IPS-18c (cell line): ENCODE results near the gene SCRT2.
A peak's percentile ranks its signal among the peaks of the same experiment; 100 is the strongest.
"Not testable (repeated sequence)": the region's sequence is repeated elsewhere in the genome, so short reads cannot be mapped to it uniquely, and the experiment has no call there.

Experiments
- H3K4me3 ChIP-seq: 2 replicates; pipeline ENCODE4 v1.7.0; 2013; ENCODE audit warnings: low read depth, mild to moderate bottlenecking, low read length, moderate library complexity; ENCODE audit not compliant: insufficient read depth
- H3K9me3 ChIP-seq: one replicate; pipeline ENCODE4 v1.6.1; 2013; ENCODE audit warnings: mild to moderate bottlenecking, low read length, moderate library complexity; ENCODE audit not compliant: control insufficient read depth, insufficient read depth

The SCRT2 gene

DNA sequence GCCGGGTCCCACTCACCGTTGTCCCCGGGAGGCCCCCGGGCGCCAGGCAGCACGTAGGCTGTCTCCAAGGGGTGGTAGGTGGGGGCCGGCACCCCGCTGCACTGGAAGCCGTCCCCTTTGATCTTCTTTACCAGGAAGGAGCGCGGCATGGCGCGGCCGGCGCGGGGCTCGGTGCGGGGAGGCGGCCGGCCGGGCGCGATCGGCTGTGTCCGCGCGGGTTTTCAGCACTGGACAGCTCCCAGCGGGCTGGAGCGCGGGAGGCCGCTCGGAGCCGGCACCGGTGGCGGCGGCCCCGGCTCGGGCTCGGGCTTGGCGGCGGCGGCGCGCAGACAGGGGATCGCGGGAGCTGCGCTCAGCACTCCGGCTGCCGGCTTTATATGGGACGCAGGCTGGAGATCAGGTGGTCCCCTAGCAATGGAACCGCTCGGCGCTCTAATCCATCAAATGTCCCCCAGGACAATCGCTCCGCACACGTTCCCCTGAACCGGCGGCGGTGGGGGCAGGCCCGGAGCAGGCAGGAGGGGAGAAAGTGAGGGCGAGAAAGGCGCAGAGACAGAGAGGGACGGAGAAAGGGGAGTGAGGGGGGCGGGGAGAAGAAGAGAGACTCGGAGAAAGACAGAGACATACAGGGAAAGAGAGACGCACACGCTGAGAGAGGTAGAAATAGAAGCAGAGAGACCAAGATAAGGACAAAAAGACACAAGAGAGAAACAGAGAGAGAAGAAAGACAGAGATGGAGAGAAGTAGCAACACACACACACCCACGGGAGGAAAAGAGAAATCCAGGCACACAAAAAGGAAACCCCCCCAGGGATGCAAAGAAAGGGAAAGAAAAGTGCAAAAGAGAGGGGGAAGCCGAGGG, at the start of gene SCRT2:
Gene SCRT2, minus strand, starts transcription at position 350 of the 862 bp plus-strand sequence. Its CDS starts 201 bp downstream, at position 149.
- Histone ChIP-seq H3K4me3 (peak within 1 kb of the TSS; percentile 74), H3K9me3 (no peaks in the 10 kb centered on the region)

DNA sequence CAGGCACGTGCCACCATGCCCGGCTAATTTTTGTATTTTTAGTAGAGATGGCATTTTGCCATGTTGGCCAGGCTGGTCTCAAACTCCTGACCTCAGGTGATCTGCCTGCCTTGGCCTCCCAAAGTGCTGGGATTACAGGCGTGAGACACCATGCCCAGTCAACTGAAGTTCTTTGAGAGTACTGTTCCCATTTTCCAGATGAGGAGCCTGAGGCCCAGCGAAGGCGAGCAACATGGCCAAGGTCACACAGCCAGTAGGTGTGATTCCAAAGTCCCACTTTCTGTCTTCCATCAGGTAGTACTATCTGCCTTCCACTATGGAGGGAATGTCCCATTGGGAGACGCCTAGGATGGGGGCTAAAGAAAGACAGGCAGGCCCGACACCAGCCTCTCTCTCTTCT, 49.2 kb upstream of the SCRT2 start:
- not testable (repeated sequence) for H3K4me3 ChIP-seq, H3K9me3 ChIP-seq

DNA sequence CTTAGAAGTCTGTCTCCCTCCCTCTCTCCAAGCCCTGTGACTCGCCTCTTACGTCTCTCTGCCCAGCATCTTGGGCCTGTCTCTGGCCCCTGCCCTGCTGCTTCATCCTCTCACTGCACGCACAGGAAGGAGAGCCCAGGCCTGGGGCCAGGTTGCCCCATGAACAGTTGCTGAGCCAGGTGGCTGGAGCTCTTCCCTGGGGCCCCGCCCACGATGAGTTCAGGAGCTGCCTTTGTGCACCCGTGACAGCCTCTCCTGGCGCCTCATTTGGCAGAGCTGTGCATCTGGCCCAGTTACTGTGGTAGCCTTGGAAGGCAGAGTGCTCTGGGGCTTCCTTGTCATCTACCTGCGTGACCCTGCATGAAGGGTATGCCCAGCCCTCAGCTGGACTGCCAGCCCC, 48.2 kb upstream of the SCRT2 start:
- Histone ChIP-seq H3K4me3 (no peak overlapping the region), H3K9me3 (no peaks in the 10 kb centered on the region)

DNA sequence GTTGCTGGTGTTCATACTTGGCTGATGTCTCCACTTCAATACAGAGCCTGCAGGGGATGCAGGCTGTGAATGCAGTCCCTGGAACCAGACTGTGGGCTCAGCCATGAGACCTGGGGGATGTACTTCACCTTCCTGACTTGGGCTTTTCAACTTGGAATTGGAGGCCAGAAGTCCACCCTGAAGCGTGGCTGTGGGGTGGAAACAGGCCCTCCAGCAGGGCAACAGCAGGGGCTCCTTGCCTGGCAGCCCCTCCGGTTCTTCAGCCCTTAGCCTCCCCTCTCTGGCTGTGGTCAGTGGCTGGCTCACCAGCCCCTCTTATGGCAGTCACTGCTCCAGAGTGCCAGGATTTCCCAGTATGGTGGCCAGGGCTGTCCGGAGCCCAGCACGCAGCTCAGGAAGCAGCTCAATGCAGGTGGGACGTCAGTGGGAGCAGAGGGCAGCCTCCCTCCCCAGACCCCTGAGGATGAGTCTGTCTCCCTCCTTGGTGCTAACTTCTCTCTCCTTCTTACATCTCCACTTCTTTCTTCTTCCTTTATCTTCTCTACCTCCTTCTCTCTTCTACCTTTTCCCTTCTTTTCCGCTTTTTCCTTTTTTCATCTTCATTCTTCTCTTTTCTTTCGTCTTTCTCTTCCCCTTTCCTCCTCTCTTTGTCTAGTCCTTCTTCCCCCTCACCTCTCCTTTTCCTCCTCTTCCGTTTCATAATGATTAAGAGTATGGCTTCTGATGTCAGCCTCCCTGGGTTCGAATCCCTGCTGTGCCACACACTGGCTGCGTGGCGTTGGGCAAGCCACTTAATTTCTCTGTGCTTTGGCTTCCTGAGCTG, 47.4 kb upstream of the SCRT2 start:
- Histone ChIP-seq H3K9me3 (no peaks in the 10 kb centered on the region), H3K4me3 (no peak overlapping the region)

DNA sequence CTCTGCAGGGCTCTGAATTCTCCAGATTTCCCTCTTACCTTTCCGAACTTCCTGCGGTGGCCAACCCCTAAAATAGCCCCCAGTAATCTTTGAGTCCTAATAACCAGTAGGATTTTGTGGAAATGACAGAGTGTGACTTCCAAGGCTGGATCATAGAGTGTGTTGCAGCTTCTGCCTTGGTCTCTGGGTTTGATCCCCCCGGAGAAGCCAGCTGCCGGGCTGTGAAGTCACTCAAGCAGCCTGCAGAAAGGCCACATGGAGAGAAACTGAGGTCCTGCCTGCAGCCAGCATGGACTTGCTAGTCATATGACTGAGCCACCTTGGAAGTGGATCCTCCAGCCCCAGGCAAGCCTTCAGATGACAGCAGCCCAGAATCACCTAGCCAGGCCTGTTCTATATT, 46.3 kb upstream of the SCRT2 start:
- Histone ChIP-seq H3K4me3 (no peak overlapping the region), H3K9me3 (no peaks in the 10 kb centered on the region)

DNA sequence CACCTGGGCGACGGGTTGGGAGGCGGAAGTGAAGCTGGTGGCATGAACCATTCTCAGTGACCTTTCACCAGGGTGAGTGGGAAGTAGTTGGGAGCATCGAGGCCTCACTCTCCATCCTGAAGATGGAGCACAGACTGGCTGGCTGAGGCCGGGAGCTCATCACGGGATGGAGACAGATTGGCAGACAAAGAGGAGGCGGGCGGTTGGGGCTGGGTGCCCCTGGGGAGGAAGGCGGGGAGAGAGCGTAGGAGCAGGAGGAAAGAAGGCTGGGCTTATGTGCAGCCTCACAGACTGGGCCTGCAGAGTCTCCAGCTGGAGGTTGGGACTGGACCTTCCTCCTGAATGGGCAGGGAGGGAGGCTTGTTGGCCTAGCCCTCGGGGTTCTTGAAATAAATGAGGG, 44.2 kb upstream of the SCRT2 start:
- H3K9me3 ChIP-seq: no peaks in the 10 kb centered on the region

DNA sequence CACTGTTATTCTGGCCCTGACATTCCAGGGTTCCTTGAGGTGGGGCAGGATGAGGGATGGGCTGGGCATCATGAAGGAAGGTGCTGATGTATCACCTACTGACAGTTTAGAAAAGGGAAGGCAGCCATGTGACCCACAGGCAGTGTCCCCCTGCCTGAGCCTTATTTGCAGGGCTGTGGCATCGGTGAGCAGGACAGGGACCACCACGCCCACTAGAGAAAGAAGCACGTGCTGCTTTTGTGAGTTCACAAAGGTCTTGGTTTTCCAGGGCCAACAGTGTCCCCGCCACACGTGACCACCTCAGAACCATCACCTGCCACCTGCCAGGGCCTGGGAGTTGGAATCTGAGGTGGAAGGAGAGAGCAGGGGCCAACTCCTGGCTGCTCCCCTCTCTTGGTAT, 43.5 kb upstream of the SCRT2 start:
- H3K9me3 ChIP-seq: no peaks in the 10 kb centered on the region
- no peak overlapping the region for H3K4me3 ChIP-seq

More for the DNA sequence above, 44.2 kb upstream of the SCRT2 start:
- H3K4me3 ChIP-seq: no peak overlapping the region

DNA sequence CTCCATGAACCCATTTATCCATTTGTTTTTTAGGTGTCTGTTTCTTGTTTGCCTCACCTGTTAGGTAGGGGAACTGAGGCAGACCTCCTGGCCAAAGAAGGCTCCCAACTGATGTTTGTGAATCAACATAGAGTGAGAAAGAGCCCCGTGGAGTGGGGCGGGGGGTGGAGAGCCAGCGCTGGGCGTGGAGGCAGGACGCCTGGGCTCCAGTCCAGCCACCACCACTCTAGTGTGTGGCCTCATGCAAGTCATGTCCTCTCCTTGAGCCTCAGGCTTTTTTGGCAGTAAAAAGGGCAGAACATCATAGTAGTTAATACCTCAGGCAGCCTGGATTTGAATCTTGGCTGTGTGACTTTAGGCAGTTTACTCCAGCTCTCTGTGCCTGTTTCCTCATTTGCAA, 42.2 kb upstream of the SCRT2 start:
- H3K4me3 ChIP-seq: no peak overlapping the region

DNA sequence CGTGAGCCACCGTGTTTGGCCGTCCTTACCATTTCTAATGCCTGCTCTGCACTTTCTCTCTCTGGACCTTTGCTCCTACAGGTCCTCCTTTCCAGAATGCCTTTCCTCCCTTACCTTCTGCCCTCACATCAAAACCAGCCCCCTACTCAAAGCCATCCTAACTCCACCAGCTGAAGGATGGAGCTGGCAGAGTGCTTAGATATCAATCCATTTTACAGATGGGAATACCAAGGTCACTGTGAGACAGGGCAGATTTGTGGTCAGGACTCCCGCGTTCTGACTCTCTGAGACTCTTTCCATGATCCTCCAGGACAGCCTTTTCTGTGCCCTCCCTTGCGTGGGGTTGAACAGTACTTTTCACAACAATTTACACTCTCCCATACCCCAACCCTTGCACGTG, 41.7 kb upstream of the SCRT2 start:
- Histone ChIP-seq H3K4me3 (no peak overlapping the region), H3K9me3 (no peaks in the 10 kb centered on the region)

More for the DNA sequence above, 42.2 kb upstream of the SCRT2 start:
- no peaks in the 10 kb centered on the region for H3K9me3 ChIP-seq

DNA sequence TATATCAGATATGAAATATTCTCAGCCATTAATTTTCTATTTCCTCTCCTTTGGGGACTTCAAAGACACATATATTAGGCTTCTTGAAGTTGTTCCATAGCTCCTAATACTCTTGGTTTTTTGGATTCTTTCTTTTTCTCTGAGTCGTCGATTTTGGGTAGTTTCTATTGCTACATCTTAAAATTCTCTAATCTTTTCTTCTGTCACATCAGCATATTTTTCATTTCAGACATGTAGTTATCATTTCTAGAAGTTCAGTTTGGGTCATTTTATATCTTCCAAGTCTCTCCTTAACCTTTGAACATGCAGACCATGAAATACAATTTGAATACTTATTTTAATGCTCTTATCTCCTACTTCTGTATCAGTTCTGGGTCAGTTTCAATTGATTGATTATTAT, 38.9 kb upstream of the SCRT2 start:
- no peak overlapping the region for H3K4me3 ChIP-seq
- H3K9me3 ChIP-seq: no peaks in the 10 kb centered on the region

DNA sequence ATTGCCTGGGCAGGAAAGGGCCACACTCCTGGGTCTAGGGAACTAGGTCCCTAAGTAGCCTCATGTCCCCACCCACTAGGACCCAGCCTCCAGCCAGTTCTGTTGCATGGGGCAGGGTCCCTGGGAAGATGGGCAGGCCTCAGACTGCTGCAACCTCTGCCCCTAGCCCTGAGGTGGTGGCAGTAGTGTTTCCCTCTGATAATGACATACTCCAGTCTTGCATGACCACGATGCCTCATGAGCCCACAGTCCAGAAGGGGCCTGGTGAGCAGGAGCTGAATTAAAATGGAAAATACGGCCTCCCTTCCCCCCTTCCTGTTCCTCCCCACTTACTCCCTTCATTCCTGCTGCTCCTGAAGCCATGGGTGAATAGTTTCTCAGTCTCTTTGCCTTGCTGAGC, 36.0 kb upstream of the SCRT2 start:
- peaks cover 5% of the 10 kb centered on the region for H3K9me3 ChIP-seq
- H3K4me3 ChIP-seq: no peak overlapping the region

DNA sequence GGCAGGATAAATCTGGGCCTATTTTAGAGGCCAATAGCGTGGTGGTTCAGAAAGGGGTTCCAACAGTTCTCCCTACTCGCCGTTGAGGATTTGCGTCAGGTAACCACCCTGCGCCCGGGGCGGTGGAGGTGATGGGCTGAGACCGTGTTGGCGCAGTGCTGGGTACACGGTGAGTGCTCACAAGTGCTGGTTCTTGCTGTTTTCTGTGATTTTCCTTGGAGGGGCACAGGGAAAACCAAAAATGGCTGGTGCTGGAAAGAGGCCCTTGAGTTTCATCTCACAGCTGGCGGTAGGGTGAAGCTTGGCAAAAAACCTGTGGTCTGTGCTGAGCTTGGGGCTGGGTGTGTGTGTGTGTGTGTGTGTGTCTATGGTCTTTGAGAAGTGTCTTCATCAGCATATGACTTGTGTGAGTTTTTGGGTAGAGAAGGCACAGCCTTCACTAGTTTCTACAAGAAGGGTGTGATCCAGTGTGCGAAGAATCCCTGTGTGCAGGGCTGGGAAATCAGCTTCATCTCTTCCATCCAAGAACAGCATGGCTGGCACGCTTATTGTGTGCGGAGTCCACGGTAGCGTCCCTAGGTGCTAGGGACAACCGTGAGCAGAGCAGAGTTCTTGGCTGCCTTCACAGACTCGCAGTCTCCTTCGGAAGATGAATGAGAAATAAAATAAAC, 35.3 kb upstream of the SCRT2 start:
- Histone ChIP-seq H3K4me3 (no peak overlapping the region), H3K9me3 (peaks cover 5% of the 10 kb centered on the region)

DNA sequence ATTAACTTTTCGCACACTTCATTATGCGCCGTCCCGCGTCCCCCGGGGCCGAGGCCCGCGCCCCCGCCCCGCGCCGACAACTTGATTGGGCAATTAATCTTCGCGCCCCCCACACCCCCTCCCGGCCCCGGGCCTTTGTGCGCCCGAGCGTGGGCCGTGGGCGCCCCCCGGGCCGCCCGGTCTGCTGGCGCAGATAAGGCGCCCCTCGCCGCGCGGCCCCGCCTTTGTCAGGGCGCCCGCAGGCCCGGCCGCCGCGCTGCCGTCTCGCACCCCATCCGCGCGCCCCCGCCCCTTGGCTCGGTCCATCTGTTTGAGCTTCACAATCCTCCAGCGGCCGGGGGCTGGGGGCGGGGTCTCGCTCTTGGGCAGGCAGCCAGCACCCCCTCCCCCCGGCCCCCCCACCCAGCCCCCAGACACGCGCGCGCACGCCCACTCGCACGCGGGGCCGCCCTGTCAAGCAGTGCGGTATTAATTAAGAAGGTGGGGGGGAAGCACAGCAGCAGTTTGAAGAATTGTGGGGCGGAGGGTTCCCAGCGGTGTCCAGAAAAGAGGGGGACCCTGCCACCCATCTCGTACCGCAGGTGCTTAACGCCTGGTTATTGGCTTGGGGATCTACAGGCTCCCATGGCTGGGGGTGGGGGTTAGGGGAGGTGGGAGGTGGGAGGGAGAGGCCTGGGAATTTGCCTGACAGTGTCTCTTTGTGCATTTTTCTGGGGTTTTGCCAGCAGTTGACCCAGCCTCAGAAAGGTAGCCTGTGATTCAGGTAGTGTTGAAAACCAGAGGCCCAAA, 34.6 kb upstream of the SCRT2 start:
- Histone ChIP-seq H3K9me3 (peaks cover 5% of the 10 kb centered on the region), H3K4me3 (peak overlapping the region; percentile 31)

DNA sequence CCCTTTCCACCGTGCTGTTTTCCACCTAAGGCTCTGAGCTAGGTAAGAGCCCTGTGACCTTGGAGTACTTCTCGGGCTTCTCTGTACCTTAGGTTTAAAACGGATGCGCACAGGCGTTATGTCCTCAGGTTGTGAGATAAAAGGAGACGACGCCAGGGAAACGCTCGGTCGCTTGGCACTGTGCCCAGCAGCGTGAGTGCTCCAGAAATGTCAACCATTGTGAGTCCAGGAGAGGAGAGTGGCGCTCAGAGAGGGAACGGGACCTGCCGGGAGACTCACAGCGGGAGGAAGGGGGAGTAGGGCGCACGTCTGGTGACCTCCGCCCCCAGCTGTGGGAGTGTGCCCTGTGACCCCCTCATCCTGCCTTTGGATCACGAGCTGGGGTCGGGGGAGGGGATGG, 33.8 kb upstream of the SCRT2 start:
- peaks cover 5% of the 10 kb centered on the region for H3K9me3 ChIP-seq
- H3K4me3 ChIP-seq: peak overlapping the region; percentile 31

DNA sequence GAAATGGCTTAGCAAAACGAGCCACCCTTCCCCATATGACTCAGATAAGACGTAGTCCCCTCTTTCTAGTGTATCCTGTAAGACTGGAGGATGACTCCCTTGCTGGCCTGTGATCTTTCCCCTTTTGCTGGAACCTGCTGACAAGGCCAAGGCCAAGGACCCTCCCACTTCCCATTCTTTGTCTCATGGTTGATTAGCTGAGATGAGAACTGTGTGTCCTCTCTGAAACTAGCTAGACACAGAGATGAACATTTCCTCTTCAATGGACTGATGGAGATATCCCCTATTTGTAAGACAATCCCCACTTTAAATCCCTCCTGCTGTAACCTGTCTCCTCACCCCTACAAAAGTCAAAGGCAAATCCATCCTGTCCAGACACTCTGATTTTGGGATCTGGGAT, 33.4 kb upstream of the SCRT2 start:
- H3K9me3 ChIP-seq: peaks cover 5% of the 10 kb centered on the region
- peak overlapping the region; percentile 15; the same call in 1 of the 2 replicates for H3K4me3 ChIP-seq

DNA sequence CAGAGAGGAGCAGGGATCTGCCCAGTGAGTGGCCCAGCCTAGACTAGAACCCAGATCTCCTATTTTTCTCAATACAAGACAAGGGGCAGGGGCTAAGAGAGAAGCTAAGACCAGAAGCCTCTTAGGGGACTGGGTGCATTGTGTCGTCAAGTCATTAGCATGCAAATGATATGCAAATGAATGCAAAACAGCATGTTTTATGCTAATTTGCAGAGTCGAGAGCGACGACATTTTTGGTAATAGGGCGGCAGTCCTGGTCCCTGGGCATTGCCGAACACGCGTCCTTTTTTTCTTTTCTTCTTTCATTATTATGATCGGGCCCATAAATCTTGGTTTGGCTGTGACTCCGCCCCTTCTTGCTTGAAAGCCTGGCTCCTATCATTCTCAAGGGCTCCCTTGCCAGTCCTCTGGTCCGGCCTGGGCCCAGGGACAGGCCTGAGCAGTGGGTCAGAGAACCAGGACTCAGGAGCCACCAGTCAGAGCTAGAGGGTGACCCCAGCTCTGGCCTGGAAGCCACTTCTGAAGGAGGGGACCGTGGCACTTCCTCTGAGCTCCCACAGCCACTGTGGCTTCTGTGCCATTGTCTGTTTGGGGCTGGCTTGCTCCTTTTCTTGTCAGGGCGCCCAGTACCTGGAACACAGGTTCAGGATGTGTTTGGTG, 32.0 kb upstream of the SCRT2 start:
- peaks cover 5% of the 10 kb centered on the region for H3K9me3 ChIP-seq
- 0 out of 2 replicates have a peak overlapping the region, but pooled peaks have one; percentile 9 for H3K4me3 ChIP-seq
